ENCODE measurements around the gene TMED1. TPM values are rescaled to one million over a fixed set of nuclear protein-coding genes. Genes with fewer than 3 reads are reported as not detected.

TMED1 gene
- polyA plus RNA-seq, 4 donors, result 42.8 to 57.6 (median 48.4) TPM

DNA sequence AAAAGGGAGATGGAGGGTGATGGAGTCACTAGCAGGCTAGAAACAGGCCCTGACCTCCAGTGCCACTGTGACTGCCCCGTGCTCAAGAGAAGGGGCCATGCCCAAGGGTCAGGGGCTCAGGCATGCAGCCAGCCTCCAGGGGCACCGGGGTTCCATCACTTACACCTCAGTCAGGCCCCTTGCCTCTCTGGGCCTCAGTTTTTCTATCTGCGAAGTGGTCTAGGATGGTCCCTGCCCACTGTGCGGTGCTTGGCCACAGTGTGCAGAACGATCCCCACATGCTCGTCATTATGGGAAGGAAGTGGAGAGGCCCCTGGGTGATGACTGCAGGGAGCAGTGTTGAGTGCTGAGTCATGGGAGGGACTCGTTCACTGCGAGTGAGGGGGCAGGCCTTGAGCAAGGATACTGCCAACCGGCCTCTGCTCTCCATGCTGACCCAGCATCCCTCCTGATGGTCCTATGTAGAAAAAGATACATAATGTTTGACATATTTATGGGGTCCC lies 23.1 kb downstream of the TMED1 start:
- no peak for DNase-seq (ENCODE audit: low read depth in 4 of 4, low spot score in 3 of 4)

GRCh38 chr19:10812196-10812595 lies 23.8 kb downstream of the TMED1 start:
- DNase-seq (ENCODE audit: low read depth in 4 of 4, low spot score in 3 of 4), result no peak

DNA sequence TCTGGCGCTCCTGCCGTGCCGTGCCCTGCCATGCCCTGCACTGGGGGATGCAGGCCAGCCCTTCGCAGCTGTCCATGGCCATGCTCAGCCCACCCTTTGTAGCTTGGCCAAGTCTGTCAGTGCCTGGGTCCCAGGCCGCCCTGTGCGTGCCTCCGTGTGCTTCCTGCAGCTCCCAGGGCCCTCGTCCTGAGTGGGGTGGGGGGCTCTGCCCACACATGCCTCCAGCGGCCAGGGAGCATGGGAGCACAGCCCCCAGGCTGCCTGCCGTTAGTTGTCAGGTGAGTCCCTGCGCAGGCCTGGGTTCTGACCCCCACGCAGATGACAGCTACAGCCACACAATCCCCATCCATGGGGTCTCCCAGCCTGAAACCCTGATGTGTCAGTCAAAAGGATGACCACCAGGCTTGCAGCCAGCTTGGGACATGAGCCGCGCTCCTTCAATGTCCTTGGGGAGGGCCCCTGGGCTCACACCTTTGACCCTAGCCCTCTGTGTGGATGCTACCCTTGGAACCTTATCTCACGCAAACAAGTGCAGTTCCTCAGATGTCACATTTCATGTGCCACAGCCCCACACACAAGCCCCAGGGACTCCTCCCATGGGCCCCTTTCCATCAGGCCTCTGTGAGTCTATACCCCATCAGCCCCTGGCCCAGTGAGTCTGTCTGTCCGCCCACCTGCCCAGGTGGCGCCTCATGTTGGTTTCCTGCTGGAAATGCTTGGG lies 24.5 kb downstream of the TMED1 start:
- DNase-seq (ENCODE audit: low read depth in 4 of 4, low spot score in 3 of 4), result no peak

DNA sequence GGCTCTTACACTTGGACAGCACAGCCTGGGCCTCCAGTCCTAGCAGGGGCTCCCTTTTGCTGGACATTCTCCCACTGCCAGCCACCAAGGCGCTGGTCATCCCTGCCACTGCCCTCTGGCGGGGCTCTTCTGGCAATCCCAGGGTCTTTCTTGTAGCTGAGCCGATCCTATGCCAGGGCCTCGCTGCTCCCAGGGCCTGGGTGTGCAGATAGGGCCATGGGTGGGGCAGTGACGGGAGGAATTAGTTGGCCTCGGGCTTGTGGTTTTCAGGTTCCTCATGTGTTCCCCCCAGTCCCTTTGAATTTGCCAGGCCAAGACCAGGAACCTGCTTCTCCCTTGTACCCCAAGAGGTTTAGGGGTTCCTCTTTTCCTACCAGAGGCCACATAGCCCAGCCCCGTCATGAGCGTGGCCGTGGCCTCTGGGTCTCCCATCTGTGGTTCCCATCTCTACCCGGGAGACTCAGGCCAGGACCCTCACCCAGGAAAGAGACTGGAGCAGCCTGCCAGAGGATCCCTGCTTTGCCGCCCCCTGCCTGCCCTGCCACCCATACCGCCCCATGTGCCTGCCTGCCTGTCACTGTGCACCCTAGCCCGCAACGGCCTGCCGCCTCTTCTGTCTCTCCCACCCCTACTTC lies 26.2 kb downstream of the TMED1 start:
- no peak for DNase-seq (ENCODE audit: low read depth in 4 of 4, low spot score in 3 of 4)

DNA sequence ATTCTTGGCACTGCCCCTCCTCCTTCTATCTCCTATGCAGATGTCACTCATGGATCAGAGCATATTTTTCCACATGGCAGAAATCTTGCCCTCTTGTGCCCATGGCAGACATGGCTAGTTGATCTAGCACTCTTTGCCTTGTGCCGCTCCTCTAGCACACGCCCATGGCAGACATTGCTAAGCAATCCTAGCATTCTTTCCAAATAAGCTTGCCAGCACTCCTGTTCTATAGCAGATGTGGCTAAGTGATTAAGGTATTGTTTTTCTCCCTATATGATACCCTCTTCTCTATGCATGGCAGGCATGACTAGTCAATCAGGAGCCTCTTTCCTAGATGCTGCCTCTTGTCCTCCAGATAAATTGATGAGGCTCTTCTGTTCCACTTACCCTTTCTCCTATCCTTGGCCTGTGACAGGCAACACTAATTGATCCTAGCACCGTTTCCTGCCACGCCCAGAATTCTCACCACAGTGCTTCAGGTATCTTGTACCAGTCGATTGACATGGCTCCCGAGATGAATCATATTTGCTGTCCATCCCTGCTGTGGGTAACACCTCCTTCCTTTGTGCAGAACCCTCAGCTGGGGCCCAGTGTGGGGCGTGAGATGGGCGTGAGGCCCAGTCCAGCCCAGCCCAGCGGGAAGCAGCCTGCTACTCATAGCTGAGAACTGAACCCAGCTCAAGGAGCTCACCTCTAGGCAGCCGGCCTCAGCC lies 26.9 kb downstream of the TMED1 start:
- DNase-seq (ENCODE audit: low read depth in 4 of 4, low spot score in 3 of 4), result no peak

DNA sequence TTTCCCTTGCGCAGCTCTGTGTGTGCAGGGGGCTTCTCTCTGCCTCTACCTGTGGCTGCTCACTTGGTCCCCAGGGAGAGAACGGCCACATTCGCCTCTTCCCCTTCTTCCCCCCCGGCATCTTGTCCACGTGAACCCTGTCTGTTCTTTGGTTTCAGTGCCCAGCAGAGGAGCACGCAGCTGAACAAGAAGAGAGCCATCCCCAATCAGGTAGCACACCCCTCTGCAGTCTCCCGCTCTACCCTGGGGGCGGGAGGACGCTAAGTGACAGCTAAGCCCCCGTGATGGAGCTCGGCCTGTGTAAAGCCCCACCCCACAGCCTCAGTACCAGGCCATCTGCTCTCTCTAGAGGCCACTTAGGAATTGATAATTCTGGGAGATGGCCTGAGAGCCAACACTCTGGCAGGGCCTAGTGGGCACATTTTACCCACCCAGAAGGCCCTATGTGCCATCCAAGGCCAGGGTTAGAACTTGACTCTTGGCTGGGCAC lies 30.2 kb downstream of the TMED1 start:
- no peak for DNase-seq (ENCODE audit: low read depth in 4 of 4, low spot score in 3 of 4)

GRCh38 chr19:10805065-10805757 lies 30.8 kb downstream of the TMED1 start:
- DNase-seq (ENCODE audit: low read depth in 4 of 4, low spot score in 3 of 4), result no peak

DNA sequence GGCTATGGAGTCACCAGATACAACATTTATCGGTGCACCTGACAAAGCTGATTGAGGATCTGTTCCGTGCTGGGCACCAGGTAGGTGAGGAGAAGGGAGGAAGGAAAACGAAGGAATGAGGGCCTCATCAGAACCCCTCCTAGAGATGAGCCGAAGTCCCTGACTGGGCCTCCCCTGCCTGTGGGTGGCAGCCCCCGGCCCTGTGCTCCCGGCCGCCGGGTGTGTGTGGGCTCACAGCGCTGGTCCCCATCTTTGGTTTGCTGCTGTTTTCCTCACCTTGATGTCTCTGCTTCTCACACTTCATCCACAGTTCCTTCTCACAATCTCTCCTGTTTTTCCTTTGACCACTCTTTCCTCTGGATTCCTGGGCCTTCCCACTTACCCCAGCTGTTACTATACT lies 32.8 kb downstream of the TMED1 start:
- no peak for DNase-seq (ENCODE audit: low read depth in 4 of 4, low spot score in 3 of 4)

GRCh38 chr19:10802479-10802878 lies 33.5 kb downstream of the TMED1 start:
- no peak for DNase-seq (ENCODE audit: low read depth in 4 of 4, low spot score in 3 of 4)

DNA sequence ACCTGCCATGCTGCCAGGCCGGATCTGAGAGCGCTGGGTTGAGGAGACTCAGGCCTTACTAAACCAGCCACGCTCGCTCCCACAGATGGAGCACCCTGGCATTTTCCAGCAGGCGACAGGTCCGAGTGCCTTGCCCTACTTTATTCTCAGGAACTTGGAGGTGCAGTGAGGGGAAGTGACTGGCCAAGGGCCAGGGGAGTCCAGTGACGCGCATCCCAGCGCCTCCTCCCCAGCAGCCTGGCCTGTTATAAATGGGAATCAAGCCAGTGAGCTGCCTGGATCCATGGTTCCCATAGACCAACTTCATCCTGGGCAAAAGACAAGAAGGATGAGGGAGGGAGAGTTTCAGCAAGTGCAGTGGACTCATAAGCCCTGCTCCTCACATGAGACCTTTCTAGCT lies 35.5 kb downstream of the TMED1 start:
- no peak for DNase-seq (ENCODE audit: low read depth in 4 of 4, low spot score in 3 of 4)

DNA sequence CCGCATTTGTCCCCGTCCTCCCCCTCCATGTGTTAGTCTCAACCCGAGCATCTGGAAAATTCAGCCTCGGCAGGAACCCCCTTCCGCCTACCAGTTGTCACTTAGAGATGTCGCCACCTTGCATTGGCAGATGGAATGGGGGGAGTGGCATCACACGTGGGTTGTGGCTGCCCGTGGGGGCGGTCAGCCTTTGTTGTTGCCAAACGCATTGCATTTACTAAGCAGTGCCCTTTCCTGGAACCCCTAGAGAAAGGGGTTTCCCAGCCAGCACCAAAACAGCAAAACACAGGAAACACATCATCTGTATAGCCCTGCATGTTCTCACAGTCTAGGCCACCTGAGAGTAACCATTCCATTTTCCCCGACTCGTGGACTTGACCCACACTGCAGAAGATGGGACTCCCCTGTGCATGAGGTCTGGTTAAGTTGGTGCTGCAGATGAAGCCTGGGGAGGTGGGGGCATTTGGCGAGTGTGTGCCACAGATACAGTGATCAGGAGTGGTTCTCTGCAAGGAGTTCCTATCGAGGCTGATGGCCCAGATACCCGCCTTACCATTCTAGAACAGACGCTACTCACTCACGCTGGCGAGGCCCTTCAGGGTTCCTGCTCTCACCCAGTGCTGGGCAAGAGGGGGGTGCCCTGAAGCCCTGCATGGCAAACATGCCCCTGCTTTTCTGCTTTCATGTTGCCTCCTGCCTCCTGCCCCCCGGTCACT lies 38.3 kb downstream of the TMED1 start:
- no peak for DNase-seq (ENCODE audit: low read depth in 4 of 4, low spot score in 3 of 4)

DNA sequence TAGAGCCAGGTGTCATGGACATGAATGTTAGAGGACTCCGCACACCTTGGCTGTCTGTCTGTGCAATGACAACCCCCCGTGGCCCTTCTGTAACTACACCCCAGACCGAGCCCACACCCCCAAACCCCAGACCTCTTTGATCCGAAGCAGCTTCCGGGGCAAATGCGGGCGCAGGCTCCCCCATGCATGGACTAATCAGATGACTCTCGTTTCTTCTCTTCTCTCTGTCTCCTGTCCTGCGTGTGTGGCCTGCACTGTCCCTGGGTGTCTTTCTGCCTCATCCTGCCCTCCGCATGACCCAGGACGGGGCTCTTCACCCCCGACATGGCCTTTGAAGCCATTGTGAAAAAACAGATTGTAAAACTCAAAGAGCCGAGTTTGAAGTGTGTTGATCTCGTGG lies 38.9 kb downstream of the TMED1 start:
- no peak for DNase-seq (ENCODE audit: low read depth in 4 of 4, low spot score in 3 of 4)

GRCh38 chr19:10796653-10797052 lies 39.4 kb downstream of the TMED1 start:
- no peak for DNase-seq (ENCODE audit: low read depth in 4 of 4, low spot score in 3 of 4)

DNA sequence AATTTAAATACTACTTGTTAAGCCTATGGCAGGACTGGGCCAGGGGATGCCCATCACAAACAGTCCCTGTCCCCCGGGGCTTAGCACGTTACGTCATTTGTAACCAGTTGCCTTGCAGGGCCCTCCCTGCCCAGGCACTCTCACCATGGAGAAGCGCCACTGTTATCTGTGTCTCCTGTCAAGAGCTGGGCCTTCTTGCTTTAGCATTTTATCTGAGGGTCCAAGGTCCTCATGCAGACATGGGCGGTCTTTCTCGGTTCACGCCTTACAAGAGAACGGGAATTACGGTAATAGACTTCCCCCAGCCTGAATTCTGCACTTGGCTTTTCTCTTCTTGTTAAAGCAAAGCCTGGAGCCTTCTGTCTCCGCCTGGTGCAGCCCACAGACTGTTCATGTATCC lies 46.1 kb downstream of the TMED1 start:
- no peak for DNase-seq (ENCODE audit: low read depth in 4 of 4, low spot score in 3 of 4)

- DNase-seq (ENCODE audit: low read depth in 4 of 4, low spot score in 3 of 4), result no peak
Observed at GRCh38 chr19:10788146-10788545, 47.9 kb downstream of the TMED1 start.

DNA sequence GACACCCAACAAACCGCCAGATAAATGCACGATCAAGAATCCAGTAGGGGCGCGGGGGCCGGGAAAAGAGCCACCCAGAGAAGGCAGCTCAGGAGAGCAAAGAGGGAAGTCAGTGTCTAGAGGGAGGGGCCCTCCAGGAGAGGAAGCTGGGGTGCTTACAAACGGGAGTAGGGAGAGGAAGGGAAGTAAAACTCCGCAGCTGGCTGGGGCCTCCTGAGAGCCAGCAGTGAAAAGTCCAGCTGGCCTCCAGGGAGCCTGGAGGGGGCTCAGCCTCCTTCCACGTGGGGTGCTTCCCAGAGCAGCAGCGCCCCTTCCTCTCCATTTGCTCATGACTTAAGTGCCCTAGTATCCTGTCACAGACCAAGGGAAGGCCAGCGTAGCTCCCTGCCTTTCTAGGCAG lies 51.8 kb downstream of the TMED1 start:
- no peak for DNase-seq (ENCODE audit: low read depth in 4 of 4, low spot score in 3 of 4)

DNA sequence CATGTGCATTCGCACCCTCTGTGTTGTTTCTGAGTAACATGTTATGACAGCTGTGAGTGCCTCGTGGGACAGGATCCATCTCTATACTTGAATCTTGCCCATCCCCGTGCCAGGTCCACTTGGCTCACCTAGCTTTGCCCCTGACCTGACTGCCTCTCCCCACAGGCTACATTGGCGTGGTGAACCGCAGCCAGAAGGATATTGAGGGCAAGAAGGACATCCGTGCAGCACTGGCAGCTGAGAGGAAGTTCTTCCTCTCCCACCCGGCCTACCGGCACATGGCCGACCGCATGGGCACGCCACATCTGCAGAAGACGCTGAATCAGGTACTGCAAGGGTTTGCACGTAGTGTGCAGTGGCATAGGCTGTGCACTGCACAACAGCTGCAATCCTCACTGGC lies 53.2 kb downstream of the TMED1 start:
- DNase-seq (ENCODE audit: low read depth in 4 of 4, low spot score in 3 of 4), result no peak

Data from left renal pelvis (tissue), 4 donors.